NB4 (cell line): ENCODE measurements around the gene SLC35A5.

Experiments used
- CTCF ChIP-seq: IDR thresholded peaks from one replicate; pipeline ENCODE4 v1.5.1; 2012; ENCODE audit warnings: low read depth, low read length
- MAX ChIP-seq: IDR thresholded peaks from 2 replicates; pipeline ENCODE4 v1.6.1; 2011; ENCODE audit warnings: low read depth, low read length
- MYC ChIP-seq: IDR thresholded peaks from 2 replicates; pipeline ENCODE4 v1.6.1; 2011; ENCODE audit warnings: low read depth, low read length
- POLR2A ChIP-seq: IDR thresholded peaks from 2 replicates; pipeline ENCODE4 v1.6.1; 2011; ENCODE audit warnings: mild to moderate bottlenecking; ENCODE audit not compliant: insufficient read length; ENCODE audit errors: extremely low read depth

GRCh38 chr3:112569265-112569664 is 7.4 kb downstream of the SLC35A5 start:
- TF ChIP-seq MAX: no peak
- no peak for TF ChIP-seq CTCF
- TF ChIP-seq POLR2A: no peak
- TF ChIP-seq MYC: no peak
